ENCODE results near the gene AOX1. TPM values are rescaled to one million over a fixed set of nuclear protein-coding genes. Genes with fewer than 3 reads are reported as not detected.
A peak's percentile ranks its signal among the peaks of the same experiment; 100 is the strongest.

The AOX1 gene
- total and polyA plus RNA-seq, 9 of the 15 experiments (the other 6 are each of a cell fraction or from before 2014, with no cell fraction given): 0.10 to 0.55 (median 0.20) TPM; not detected in 6

DNA sequence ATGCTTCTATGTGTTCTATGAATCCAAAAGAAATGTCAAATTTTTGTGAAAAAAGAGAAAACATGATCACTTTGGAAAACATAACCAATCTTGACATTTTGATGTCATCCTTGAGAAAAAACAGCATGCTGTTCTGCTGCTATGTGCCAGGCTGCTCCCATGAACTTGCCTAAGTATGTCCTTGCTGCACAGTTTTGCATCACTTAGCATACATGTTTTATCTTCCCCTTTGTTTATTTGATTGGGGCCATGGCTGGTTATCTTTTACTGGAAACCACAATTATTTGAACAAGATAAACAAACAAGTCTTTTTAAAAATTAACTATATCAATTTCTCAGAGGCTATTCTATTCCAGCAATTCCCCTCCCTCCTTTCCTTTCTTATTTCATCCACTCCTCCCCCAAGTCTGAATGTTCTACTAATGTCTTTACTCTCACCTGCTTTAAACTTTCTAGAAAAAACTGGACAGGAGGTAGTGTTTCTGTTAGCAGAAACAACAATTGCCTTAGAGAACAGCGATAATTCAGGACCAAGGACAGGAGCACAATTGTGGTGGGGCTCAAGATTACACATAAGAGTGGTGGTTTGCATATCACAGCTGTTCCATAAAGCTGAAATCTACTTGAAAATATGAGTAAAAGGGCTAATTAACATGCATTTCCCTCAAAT lies 6.7 kb downstream of the AOX1 start:
- FAIRE-seq (no peak), DNase-seq (ENCODE audit: extremely low read depth in 1 of 4, low spot score in 3 of 4) (no peak), ATAC-seq (no peak)
- ChIA-PET CTCF (ENCODE audit: low intra/inter-chr PET ratio) (no interaction called here), POLR2A (no interaction called here)
- WGBS (ENCODE audit: insufficient coverage, low coverage, missing lambda C conversion rate): 0% methylated on average over 1 of the region's 1 CpG
- intact Hi-C loops (cut with micrococcal nuclease): loop anchor here (10.0 kb wide), 1 partner anchor 608 kb away; no protein-coding TSS in a partner anchor
- Histone ChIP-seq H3K4me1 (replicated peaks in 1 of 2; ENCODE audit: control insufficient read depth in 2 of 2, insufficient read depth in 2 of 2, low read length in 2 of 2) (no peaks in the 10 kb centered on the region), H4K20me1 (replicated peaks; ENCODE audit: control insufficient read depth, insufficient read depth, low read length) (no peaks in the 10 kb centered on the region), H3K4me3 (no peak overlapping the region), H3K4me2 (ENCODE audit: insufficient read depth, low read length) (no peak overlapping the region), H3K27me3 (ENCODE audit: control insufficient read depth in 2 of 2, insufficient read depth in 2 of 2, low read length in 2 of 2) (no peaks in the 10 kb centered on the region; a peak in 1 of 5 replicates), H2AFZ (ENCODE audit: low read depth, low read length) (no peak overlapping the region), H3K79me2 (ENCODE audit: control insufficient read depth, insufficient read depth, low read length) (no peaks in the 10 kb centered on the region), H3K36me3 (ENCODE audit: control insufficient read depth, insufficient read depth, low read length) (no peaks in the 10 kb centered on the region), H3K9me3 (replicated peaks; ENCODE audit: control insufficient read depth, insufficient read depth, low read depth, low read length) (no peaks in the 10 kb centered on the region), H3K27ac (ENCODE audit: extremely low read depth, low read depth, low read length) (no peak overlapping the region), H3K9ac (ENCODE audit: insufficient read depth in 1 of 2, low read depth in 2 of 2, low read length in 2 of 2) (no peak overlapping the region), H3K9me1 (ENCODE audit: control insufficient read depth, insufficient read depth, low read length) (no peaks in the 10 kb centered on the region)
- in situ Hi-C loops (cut with MboI): no loop called here
- BruUV-seq (replicated peaks): no TSS peak
- TF ChIP-seq NFE2 (IDR thresholded peaks at IDR 0.05; ENCODE audit: low read depth) (no peak), MIER1 (IDR thresholded peaks at IDR 0.05; ENCODE audit: low read depth) (peak; percentile 86), ESRRA (IDR thresholded peaks at IDR 0.05; ENCODE audit: borderline replicate concordance, low read depth) (no peak), KDM1A (IDR thresholded peaks at IDR 0.05) (no peak), TAF9B (IDR thresholded peaks at IDR 0.05; ENCODE audit: partially characterized antibody) (no peak), SMAD1 (IDR thresholded peaks at IDR 0.05; ENCODE audit: low read depth, low read length, partially characterized antibody) (no peak), REST (IDR thresholded peaks at IDR 0.05; ENCODE audit: borderline replicate concordance) (peak; percentile 96), REST (CRISPR knock-in tag; IDR thresholded peaks at IDR 0.05; ENCODE audit: low read depth) (peak; percentile 87), ZNF253 (CRISPR knock-in tag; conservative IDR thresholded peaks at IDR 0.05) (no peak), ZNF263 (CRISPR knock-in tag; IDR thresholded peaks at IDR 0.05; ENCODE audit: borderline replicate concordance) (no peak), SPI1 (IDR thresholded peaks at IDR 0.05; ENCODE audit: borderline replicate concordance, low read depth, low read length) (no peak), CREBBP (IDR thresholded peaks at IDR 0.05; ENCODE audit: low read depth, low read length) (no peak), POLR2AphosphoS5 (IDR thresholded peaks at IDR 0.05; ENCODE audit: control insufficient read depth, insufficient read depth, low read depth, low read length) (no peak), ZNF785 (CRISPR knock-in tag; IDR thresholded peaks at IDR 0.05) (no peak), TCF15 (CRISPR knock-in tag; IDR thresholded peaks at IDR 0.05) (no peak), MTA1 (IDR thresholded peaks at IDR 0.05; ENCODE audit: borderline replicate concordance) (no peak)

Measured in K562 (cell line).